ENCODE measurements around the gene FAR2.

DNA sequence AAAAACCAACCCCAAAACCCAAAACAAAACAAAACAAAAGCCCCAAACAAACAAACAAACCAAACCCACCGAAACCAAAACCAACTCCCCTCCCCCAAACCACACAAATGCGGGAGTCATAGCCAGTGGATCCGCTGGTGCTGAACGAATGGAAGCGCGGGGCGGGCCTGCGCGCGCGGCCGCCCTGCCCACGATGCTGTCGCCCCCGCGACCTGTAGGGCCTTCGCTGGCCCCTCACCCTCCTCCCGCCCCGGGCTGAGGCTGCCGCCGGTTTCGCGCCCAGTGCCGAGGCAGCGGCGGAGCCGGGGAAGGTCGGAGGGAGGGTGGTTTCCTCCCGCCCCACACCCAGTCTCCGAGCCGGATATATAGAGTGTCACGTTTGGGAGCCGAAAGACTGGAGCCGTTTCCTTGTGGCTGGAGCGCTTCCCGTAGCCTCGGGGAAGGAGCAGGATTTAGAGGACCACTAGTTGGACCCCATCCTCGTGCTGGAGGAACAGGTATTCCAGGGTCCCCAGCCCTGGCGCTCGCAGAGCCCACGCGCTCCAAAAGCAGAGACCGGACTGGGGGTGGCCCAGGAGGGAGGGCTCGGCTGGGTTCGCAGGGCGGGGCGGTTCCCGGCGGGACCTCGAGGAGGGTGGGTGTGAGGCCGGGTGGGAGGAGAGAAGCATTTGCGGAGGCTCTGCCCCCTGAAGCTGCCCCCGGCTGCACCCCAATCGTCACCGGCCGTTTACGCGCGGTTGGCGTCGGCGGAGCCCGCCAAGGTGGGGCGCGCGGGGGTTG, at the start of gene FAR2:
- TF ChIP-seq, protein P1, sequence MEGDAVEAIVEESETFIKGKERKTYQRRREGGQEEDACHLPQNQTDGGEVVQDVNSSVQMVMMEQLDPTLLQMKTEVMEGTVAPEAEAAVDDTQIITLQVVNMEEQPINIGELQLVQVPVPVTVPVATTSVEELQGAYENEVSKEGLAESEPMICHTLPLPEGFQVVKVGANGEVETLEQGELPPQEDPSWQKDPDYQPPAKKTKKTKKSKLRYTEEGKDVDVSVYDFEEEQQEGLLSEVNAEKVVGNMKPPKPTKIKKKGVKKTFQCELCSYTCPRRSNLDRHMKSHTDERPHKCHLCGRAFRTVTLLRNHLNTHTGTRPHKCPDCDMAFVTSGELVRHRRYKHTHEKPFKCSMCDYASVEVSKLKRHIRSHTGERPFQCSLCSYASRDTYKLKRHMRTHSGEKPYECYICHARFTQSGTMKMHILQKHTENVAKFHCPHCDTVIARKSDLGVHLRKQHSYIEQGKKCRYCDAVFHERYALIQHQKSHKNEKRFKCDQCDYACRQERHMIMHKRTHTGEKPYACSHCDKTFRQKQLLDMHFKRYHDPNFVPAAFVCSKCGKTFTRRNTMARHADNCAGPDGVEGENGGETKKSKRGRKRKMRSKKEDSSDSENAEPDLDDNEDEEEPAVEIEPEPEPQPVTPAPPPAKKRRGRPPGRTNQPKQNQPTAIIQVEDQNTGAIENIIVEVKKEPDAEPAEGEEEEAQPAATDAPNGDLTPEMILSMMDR (IDR thresholded peaks at IDR 0.05): no peak
- TF ChIP-seq EP300 (IDR thresholded peaks at IDR 0.05) (no peak), POLR2A (IDR thresholded peaks at IDR 0.05) (no peak)
